Measurements from ENCODE around the gene PAK4.

DNA sequence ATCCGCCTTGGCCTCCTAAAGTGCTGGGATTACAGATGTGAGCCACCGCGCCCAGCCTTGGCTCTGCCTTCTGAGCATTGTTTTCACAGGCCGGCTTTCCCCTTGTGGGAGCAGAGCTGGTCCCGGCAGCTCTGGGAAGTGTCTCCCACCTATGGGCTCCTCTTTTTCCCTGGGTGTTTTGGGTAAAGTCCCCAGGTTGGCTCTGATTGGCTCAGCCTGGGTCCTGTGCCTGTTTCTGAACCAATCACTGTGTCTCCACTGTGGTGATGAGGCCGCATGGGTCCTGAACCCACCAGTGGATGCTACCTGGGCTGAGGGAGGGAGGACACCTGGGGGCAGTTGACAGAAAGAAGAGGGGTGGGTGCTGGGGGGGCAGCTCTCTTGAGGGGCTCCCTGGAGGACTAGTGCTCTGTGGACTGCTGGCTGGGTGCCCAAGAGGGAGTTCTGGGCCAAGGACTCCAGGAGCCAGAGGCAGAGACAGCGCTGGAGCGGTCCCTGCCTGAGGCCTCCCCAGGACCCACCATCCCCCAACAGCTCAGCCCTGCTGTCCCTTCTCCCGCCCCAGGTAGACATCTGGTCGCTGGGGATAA lies 51.6 kb downstream of the PAK4 start:
- TF ChIP-seq, protein P1, sequence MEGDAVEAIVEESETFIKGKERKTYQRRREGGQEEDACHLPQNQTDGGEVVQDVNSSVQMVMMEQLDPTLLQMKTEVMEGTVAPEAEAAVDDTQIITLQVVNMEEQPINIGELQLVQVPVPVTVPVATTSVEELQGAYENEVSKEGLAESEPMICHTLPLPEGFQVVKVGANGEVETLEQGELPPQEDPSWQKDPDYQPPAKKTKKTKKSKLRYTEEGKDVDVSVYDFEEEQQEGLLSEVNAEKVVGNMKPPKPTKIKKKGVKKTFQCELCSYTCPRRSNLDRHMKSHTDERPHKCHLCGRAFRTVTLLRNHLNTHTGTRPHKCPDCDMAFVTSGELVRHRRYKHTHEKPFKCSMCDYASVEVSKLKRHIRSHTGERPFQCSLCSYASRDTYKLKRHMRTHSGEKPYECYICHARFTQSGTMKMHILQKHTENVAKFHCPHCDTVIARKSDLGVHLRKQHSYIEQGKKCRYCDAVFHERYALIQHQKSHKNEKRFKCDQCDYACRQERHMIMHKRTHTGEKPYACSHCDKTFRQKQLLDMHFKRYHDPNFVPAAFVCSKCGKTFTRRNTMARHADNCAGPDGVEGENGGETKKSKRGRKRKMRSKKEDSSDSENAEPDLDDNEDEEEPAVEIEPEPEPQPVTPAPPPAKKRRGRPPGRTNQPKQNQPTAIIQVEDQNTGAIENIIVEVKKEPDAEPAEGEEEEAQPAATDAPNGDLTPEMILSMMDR (IDR thresholded peaks at IDR 0.05; ENCODE audit: insufficient read depth, low read length, poor library complexity, severe bottlenecking): no peak
- TF ChIP-seq EZH2phosphoT487 (conservative IDR thresholded peaks at IDR 0.05; ENCODE audit: low read length): no peak

Data from SU-DHL-6 (cell line).